Naive B cell (primary cell): ENCODE measurements around the gene ATP11A. TPM values are rescaled to one million over a fixed set of nuclear protein-coding genes. Genes with fewer than 3 reads are reported as not detected.

Source experiments
- ATAC-seq, 2 donors: fragments of 150-1000 bp; cut with Tn5 transposase; 2 replicates each; pipeline ENCODE4 v1.10.0; 2021; ENCODE audit warnings: low read depth in 2 of 2, mild to moderate bottlenecking in 2 of 2, moderate library complexity in 2 of 2
- DNase-seq: peaks from one replicate; pipeline ENCODE4 v3.0.0; 2022
- H3K27ac Mint-ChIP-seq, 6 donors: one replicate each; pipeline ENCODE4 v1.8.0; 2020 to 2022; ENCODE audit warnings: mild to moderate bottlenecking in 6 of 6, mixed read lengths in 6 of 6, moderate library complexity in 5 of 6, inconsistent platforms in 2 of 6
- H3K27me3 Mint-ChIP-seq, 3 donors: one replicate each; pipeline ENCODE4 v1.8.0; 2021 to 2022; ENCODE audit warnings: mixed read lengths in 3 of 3, mild to moderate bottlenecking in 1 of 3
- H3K36me3 Mint-ChIP-seq, 2 donors: one replicate each; pipeline ENCODE4 v1.8.0; 2020 to 2022; ENCODE audit warnings: mixed read lengths in 2 of 2, inconsistent platforms in 1 of 2, mild to moderate bottlenecking in 1 of 2
- H3K4me1 Mint-ChIP-seq, 3 donors: one replicate each; pipeline ENCODE4 v1.8.0; 2020 to 2022; ENCODE audit warnings: mixed read lengths in 3 of 3, inconsistent platforms in 1 of 3, mild to moderate bottlenecking in 1 of 3, moderate library complexity in 1 of 3
- H3K4me3 Mint-ChIP-seq, 8 donors: one replicate each; pipeline ENCODE4 v1.8.0; 2020 to 2022; ENCODE audit warnings: mild to moderate bottlenecking in 8 of 8, mixed read lengths in 8 of 8, moderate library complexity in 8 of 8, inconsistent platforms in 2 of 8
- H3K9me3 Mint-ChIP-seq, 7 donors: one replicate each; pipeline ENCODE4 v1.8.0; 2020 to 2022; ENCODE audit warnings: mixed read lengths in 7 of 7, mild to moderate bottlenecking in 5 of 7, inconsistent platforms in 2 of 7, moderate library complexity in 1 of 7
- polyA plus RNA-seq, 6 donors: library from polyadenylated mRNA; unstranded; fragments of 300-500 nt; fragmentation: Illumina TruSeq; gene quantifications; one replicate each; pipeline ENCODE4 v1.2.3, GENCODE V29; 2021; ENCODE audit warnings: low read depth in 6 of 6

The ATP11A gene
- polyA plus RNA-seq, 6 donors from 2014 or later, result 7.9 to 23.3 (median 12.9) TPM

- H3K36me3 Mint-ChIP-seq, result peaks cover 4 to 7% of the 10 kb centered on the region in 2 donors
- no peak for ATAC-seq
- H3K9me3 Mint-ChIP-seq, result no peaks in the 10 kb centered on the region
- H3K4me3 Mint-ChIP-seq, result peak overlapping the region in 1 of 8 donors; percentile 11
- no peak for DNase-seq
- peaks cover 0 to 7% (median 0%) of the 10 kb centered on the region in 3 donors for H3K27me3 Mint-ChIP-seq
- H3K27ac Mint-ChIP-seq, result no peak overlapping the region
- H3K4me1 Mint-ChIP-seq, result peaks cover 11 to 32% (median 28%) of the 10 kb centered on the region in 3 donors
Observed at GRCh38 chr13:112721198-112722104, 31.6 kb downstream of the ATP11A start.

- no peaks in the 10 kb centered on the region for H3K9me3 Mint-ChIP-seq
- H3K36me3 Mint-ChIP-seq, result peaks cover 4 to 7% of the 10 kb centered on the region in 2 donors
- ATAC-seq, result no peak
- H3K27me3 Mint-ChIP-seq, result peaks cover 0 to 7% (median 0%) of the 10 kb centered on the region in 3 donors
- no peak overlapping the region for H3K4me3 Mint-ChIP-seq
- no peak overlapping the region for H3K27ac Mint-ChIP-seq
- peaks cover 11 to 34% (median 28%) of the 10 kb centered on the region in 3 donors for H3K4me1 Mint-ChIP-seq
- no peak for DNase-seq
Observed at GRCh38 chr13:112722433-112723263, 32.8 kb downstream of the ATP11A start.

- no peaks in the 10 kb centered on the region for H3K9me3 Mint-ChIP-seq
- ATAC-seq (no peak), DNase-seq (no peak)
- peaks cover 4 to 7% of the 10 kb centered on the region in 2 donors for H3K36me3 Mint-ChIP-seq
- H3K27ac Mint-ChIP-seq, result peak overlapping the region in 1 of 6 donors; percentile 59
- H3K27me3 Mint-ChIP-seq, result peaks cover 0 to 7% (median 0%) of the 10 kb centered on the region in 3 donors
- H3K4me3 Mint-ChIP-seq, result no peak overlapping the region
- H3K4me1 Mint-ChIP-seq, result peaks cover 11 to 34% (median 28%) of the 10 kb centered on the region in 3 donors
Observed at GRCh38 chr13:112723771-112724170, 33.9 kb downstream of the ATP11A start.

- H3K4me1 Mint-ChIP-seq, result peaks cover 11 to 34% (median 27%) of the 10 kb centered on the region in 3 donors
- ATAC-seq (no peak), DNase-seq (no peak)
- H3K9me3 Mint-ChIP-seq, result no peaks in the 10 kb centered on the region
- H3K27ac Mint-ChIP-seq, result peak overlapping the region in 1 of 6 donors; percentile 61
- no peak overlapping the region for H3K4me3 Mint-ChIP-seq
- H3K27me3 Mint-ChIP-seq, result peaks cover 0 to 7% (median 0%) of the 10 kb centered on the region in 3 donors
- peaks cover 3 to 5% of the 10 kb centered on the region in 2 donors for H3K36me3 Mint-ChIP-seq
Observed at GRCh38 chr13:112724788-112725345, 35.0 kb downstream of the ATP11A start.

- no peaks in the 10 kb centered on the region for H3K9me3 Mint-ChIP-seq
- H3K36me3 Mint-ChIP-seq, result no peaks in the 10 kb centered on the region
- peak overlapping the region in 2 of 6 donors; percentile 41 to 56 for H3K27ac Mint-ChIP-seq
- ATAC-seq, result no peak
- no peak for DNase-seq
- H3K4me3 Mint-ChIP-seq, result peak overlapping the region in 2 of 8 donors; percentile 15 to 19
- H3K4me1 Mint-ChIP-seq, result peaks cover 11 to 34% (median 24%) of the 10 kb centered on the region in 3 donors
- peaks cover 0 to 7% (median 0%) of the 10 kb centered on the region in 3 donors for H3K27me3 Mint-ChIP-seq
Observed at GRCh38 chr13:112725346-112726015, 35.6 kb downstream of the ATP11A start.

- H3K4me1 Mint-ChIP-seq, result peaks cover 11 to 33% (median 24%) of the 10 kb centered on the region in 3 donors
- no peak for DNase-seq
- peak overlapping the region in 2 of 8 donors; percentile 15 to 65 for H3K4me3 Mint-ChIP-seq
- ATAC-seq, result no peak
- H3K27me3 Mint-ChIP-seq, result peaks cover 0 to 7% (median 0%) of the 10 kb centered on the region in 3 donors
- no peaks in the 10 kb centered on the region for H3K36me3 Mint-ChIP-seq
- peak overlapping the region in 2 of 6 donors; percentile 41 to 56 for H3K27ac Mint-ChIP-seq
- H3K9me3 Mint-ChIP-seq, result no peaks in the 10 kb centered on the region
Observed at GRCh38 chr13:112726016-112726767, 36.4 kb downstream of the ATP11A start.

GRCh38 chr13:112727581-112727980 is 37.7 kb downstream of the ATP11A start:
- Mint-ChIP-seq H3K36me3 (no peaks in the 10 kb centered on the region), H3K27ac (peak overlapping the region in 1 of 6 donors; percentile 47), H3K4me3 (no peak overlapping the region), H3K27me3 (peaks cover 0 to 2% (median 0%) of the 10 kb centered on the region in 3 donors), H3K9me3 (no peaks in the 10 kb centered on the region), H3K4me1 (peaks cover 11 to 32% (median 24%) of the 10 kb centered on the region in 3 donors)
- DNase-seq, result no peak
- ATAC-seq, result no peak

- no peaks in the 10 kb centered on the region for H3K36me3 Mint-ChIP-seq
- no peak overlapping the region for H3K27ac Mint-ChIP-seq
- ATAC-seq, result no peak
- no peak for DNase-seq
- H3K27me3 Mint-ChIP-seq, result no peaks in the 10 kb centered on the region
- no peaks in the 10 kb centered on the region for H3K9me3 Mint-ChIP-seq
- H3K4me1 Mint-ChIP-seq, result peaks cover 11 to 31% (median 19%) of the 10 kb centered on the region in 3 donors
- no peak overlapping the region for H3K4me3 Mint-ChIP-seq
Observed at GRCh38 chr13:112728375-112729126, 38.7 kb downstream of the ATP11A start.

- no peaks in the 10 kb centered on the region for H3K36me3 Mint-ChIP-seq
Observed at GRCh38 chr13:112729408-112729807, 39.6 kb downstream of the ATP11A start.

GRCh38 chr13:112730157-112730671 is 40.4 kb downstream of the ATP11A start:
- Mint-ChIP-seq H3K4me3 (no peak overlapping the region), H3K4me1 (peaks cover 10 to 19% (median 18%) of the 10 kb centered on the region in 3 donors), H3K36me3 (no peaks in the 10 kb centered on the region), H3K27me3 (no peaks in the 10 kb centered on the region), H3K9me3 (no peaks in the 10 kb centered on the region), H3K27ac (no peak overlapping the region)
- DNase-seq, result no peak
- ATAC-seq, result no peak

More at GRCh38 chr13:112729408-112729807, 39.6 kb downstream of the ATP11A start:
- Mint-ChIP-seq H3K27me3 (no peaks in the 10 kb centered on the region), H3K27ac (no peak overlapping the region), H3K4me3 (peak overlapping the region in 1 of 8 donors; percentile 12), H3K9me3 (no peaks in the 10 kb centered on the region), H3K4me1 (peaks cover 11 to 23% (median 19%) of the 10 kb centered on the region in 3 donors)
- DNase-seq (no peak), ATAC-seq (no peak)
